ENCODE results near the gene SCFD2.
A peak's percentile ranks its signal among the peaks of the same experiment; 100 is the strongest.

SCFD2 gene

DNA sequence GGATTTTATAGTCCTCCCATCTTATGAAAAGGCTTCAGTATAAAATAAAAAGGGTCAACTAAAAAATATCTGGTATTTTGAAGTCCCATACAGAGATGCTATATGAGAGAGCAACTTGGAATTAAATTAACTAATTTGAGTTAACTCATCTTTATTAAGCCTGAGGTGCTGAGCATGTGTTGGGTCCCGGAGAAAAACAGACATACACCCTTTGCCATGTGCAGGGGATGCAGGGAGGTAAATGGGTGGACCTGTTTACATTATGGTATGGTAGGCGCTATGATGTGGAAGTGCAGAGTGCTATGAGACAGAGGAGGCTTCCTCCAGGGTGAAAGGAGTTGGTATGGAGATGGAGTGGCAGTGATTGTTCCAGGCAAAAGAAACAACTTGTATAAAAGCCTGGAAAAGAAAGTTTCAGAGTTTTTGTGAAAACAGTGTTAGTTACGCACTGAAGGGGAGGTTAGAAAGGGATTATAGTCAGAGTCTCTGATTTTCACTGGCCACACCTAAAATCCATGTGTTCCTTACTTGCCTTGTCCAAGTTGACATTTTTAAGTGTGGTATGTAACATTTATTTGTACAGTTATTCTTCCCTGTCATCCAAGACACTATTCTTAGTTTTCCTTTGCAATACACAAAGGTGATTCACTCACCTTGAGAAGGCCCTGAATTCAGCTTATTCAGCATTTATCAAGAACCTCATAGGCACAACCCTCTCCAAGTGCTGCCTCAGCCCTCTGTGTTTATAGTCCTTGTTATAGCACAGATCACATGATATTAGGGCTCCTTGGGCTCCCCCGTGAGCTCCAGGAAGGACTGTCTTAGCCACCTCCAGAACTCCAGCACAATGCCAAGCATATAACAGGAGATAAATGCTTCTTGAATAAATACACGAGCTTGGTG, 351.7 kb downstream of the SCFD2 start:
- Histone ChIP-seq H3K36me3 (ENCODE audit: insufficient read depth, low read length) (no peaks in the 10 kb centered on the region), H3K4me2 (ENCODE audit: low read length) (no peak overlapping the region), H3K9me3 (replicated peaks; ENCODE audit: low read length) (no peaks in the 10 kb centered on the region), H3K4me3 (ENCODE audit: low read length) (no peak overlapping the region), H3K4me1 (ENCODE audit: control insufficient read depth, insufficient read depth, low read length) (peaks cover 54% of the 10 kb centered on the region), H3K27me3 (ENCODE audit: control insufficient read depth, insufficient read depth, low read length) (no peaks in the 10 kb centered on the region), H3K9ac (ENCODE audit: low read depth, low read length) (no peak overlapping the region)

DNA sequence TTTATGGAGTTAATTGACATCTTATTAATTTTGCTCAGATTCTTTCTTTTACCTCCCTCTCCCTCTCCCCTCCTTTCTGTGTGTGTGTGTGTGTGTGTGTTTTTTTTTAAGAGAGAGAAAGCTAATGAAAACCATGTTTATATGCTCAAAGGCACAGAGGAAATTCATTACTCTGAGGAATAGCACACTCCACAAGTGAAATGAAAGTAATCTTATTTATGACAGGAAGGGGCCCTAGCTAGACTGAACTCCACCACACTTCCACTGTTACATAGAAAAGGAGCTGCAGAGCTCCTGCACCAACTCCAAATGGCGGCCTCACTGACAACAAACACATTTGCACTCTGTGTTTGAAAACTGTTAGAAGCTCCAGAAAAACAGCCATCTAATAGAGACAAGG, 353.1 kb downstream of the SCFD2 start:
- no peaks in the 10 kb centered on the region for H3K9me3 ChIP-seq (replicated peaks; ENCODE audit: low read length)
- peaks cover 54% of the 10 kb centered on the region for H3K4me1 ChIP-seq (ENCODE audit: control insufficient read depth, insufficient read depth, low read length)
- no peaks in the 10 kb centered on the region for H3K27me3 ChIP-seq (ENCODE audit: control insufficient read depth, insufficient read depth, low read length)
- no peak overlapping the region for H3K4me3 ChIP-seq (ENCODE audit: low read length)
- peak overlapping the region; percentile 39 for H3K4me2 ChIP-seq (ENCODE audit: low read length)
- no peaks in the 10 kb centered on the region for H3K36me3 ChIP-seq (ENCODE audit: insufficient read depth, low read length)
- H3K9ac ChIP-seq (ENCODE audit: low read depth, low read length): no peak overlapping the region

DNA sequence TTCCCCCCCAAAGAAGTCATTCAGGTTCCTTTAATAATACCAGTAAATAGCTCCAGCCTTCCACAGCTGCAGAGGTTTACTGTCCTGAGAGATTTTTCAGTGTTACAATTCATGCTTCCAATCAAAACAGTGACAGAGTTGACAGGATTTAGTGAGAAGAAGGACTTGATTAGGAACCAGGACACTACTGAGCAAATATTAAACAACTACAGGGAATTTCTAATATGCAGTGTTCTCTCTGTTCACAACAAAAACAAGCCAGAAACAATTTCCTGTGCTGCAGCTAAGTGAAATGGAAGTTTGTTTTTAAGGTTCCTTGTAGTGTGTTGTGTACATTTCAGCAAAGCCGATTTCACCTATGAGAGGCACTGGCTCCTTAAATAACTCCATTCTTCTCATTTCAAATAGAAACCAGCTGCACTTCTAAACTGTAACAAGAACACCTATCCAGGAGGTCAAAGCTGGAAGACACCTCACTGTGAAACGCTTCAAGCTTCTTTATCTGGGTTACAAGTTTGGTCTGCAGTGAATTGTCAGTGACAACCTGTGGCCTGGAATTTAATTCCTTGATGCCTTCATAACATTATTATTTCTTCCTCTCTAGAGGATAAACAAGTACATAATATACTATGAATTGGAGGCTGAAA, 354.5 kb downstream of the SCFD2 start:
- H3K4me2 ChIP-seq (ENCODE audit: low read length): no peak overlapping the region
- H3K36me3 ChIP-seq (ENCODE audit: insufficient read depth, low read length): no peaks in the 10 kb centered on the region
- no peak overlapping the region for H3K4me3 ChIP-seq (ENCODE audit: low read length)
- no peaks in the 10 kb centered on the region for H3K27me3 ChIP-seq (ENCODE audit: control insufficient read depth, insufficient read depth, low read length)
- H3K9me3 ChIP-seq (replicated peaks; ENCODE audit: low read length): no peaks in the 10 kb centered on the region
- H3K9ac ChIP-seq (ENCODE audit: low read depth, low read length): no peak overlapping the region
- H3K4me1 ChIP-seq (ENCODE audit: control insufficient read depth, insufficient read depth, low read length): peaks cover 52% of the 10 kb centered on the region

DNA sequence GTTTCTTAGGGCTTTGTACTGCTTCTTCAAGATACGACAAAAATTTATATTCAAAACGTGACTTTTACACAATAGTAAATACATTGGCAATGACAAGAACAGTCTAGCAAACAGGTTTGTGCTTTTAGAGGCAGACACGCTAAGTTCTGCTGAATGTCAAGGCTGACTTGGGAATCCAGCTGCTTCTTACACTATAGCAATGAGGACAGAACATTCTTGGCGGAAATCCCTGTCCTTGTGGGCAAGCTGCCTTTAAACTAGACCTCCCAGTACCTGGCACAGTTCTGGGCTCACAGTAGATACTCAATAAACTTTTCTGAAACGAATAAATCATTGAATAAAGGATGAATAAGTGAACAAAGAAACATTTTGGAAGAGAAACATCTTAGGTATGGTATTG, 355.5 kb downstream of the SCFD2 start:
- H3K27me3 ChIP-seq (ENCODE audit: control insufficient read depth, insufficient read depth, low read length): no peaks in the 10 kb centered on the region
- peaks cover 43% of the 10 kb centered on the region for H3K4me1 ChIP-seq (ENCODE audit: control insufficient read depth, insufficient read depth, low read length)
- no peaks in the 10 kb centered on the region for H3K36me3 ChIP-seq (ENCODE audit: insufficient read depth, low read length)

DNA sequence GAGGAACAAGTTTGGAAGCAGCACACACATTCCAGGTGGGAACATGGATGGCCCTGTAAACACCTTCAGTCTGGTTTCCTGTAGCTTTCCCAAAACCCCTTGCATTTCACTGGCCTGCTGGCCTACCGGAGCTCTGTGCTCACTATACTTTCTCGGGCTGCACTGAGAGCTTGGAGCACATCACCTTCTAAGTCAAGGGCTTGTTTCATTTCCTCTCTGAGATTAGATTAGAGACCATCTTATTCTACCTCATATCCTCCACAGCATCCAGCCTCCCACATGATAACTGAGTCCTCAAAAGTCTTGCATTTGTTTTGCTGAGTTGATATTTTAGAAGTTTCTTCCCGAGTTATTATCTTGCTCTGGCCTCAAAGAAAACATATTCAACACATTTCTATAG, 356.0 kb downstream of the SCFD2 start:
- Histone ChIP-seq H3K9ac (ENCODE audit: low read depth, low read length) (no peak overlapping the region), H3K4me1 (ENCODE audit: control insufficient read depth, insufficient read depth, low read length) (peaks cover 38% of the 10 kb centered on the region), H3K36me3 (ENCODE audit: insufficient read depth, low read length) (no peaks in the 10 kb centered on the region), H3K27me3 (ENCODE audit: control insufficient read depth, insufficient read depth, low read length) (no peaks in the 10 kb centered on the region), H3K4me3 (ENCODE audit: low read length) (no peak overlapping the region), H3K9me3 (replicated peaks; ENCODE audit: low read length) (no peaks in the 10 kb centered on the region), H3K4me2 (ENCODE audit: low read length) (no peak overlapping the region)

More for the DNA sequence above, 355.5 kb downstream of the SCFD2 start:
- H3K9ac ChIP-seq (ENCODE audit: low read depth, low read length): no peak overlapping the region
- H3K9me3 ChIP-seq (replicated peaks; ENCODE audit: low read length): no peaks in the 10 kb centered on the region
- no peak overlapping the region for H3K4me3 ChIP-seq (ENCODE audit: low read length)
- no peak overlapping the region for H3K4me2 ChIP-seq (ENCODE audit: low read length)

DNA sequence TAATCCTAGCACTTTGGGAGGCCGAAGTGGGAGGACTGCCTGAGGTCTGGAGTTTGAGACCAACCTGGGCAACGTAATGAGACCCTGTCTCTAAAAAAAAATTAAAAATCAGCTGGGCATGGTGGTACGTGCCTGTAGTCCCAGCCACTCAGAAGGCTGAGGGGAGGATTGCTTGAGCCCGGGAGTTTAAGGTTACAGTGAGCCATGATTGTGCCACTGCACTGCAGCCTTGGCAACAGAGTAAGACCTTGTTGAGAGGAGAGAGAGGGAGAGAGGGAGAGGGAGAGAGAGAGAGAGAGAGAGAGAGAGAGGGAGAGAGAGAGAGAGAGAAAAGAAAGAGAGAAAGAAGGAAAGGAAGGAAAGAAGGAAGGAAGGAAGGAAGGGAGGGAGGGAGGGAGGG, 358.8 kb downstream of the SCFD2 start:
- no peak overlapping the region for H3K4me2 ChIP-seq (ENCODE audit: low read length)
- H3K9me3 ChIP-seq (replicated peaks; ENCODE audit: low read length): no peaks in the 10 kb centered on the region
- no peaks in the 10 kb centered on the region for H3K36me3 ChIP-seq (ENCODE audit: insufficient read depth, low read length)
- H3K27me3 ChIP-seq (ENCODE audit: control insufficient read depth, insufficient read depth, low read length): no peaks in the 10 kb centered on the region
- H3K4me1 ChIP-seq (ENCODE audit: control insufficient read depth, insufficient read depth, low read length): peaks cover 18% of the 10 kb centered on the region
- no peak overlapping the region for H3K9ac ChIP-seq (ENCODE audit: low read depth, low read length)
- H3K4me3 ChIP-seq (ENCODE audit: low read length): no peak overlapping the region

DNA sequence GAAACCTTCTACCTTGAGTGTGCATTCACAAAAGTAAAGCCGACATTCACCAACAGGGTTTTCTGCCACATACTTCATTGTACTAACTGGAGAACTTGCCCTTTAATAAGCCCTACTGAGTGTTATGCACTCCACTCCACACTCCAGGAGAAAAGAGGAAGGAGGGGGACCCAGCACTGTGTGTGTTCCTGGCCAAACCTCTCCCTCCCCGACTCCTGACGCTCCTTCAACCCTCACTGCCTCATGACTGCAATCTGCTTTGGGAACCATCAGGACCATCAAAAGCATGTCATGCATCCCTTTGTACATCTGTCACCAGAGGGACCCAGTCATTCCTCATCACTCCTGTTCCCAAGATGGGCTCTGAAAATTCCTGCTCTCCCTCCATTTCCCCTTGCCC, 360.1 kb downstream of the SCFD2 start:
- H3K9me3 ChIP-seq (replicated peaks; ENCODE audit: low read length): no peaks in the 10 kb centered on the region
- H3K4me2 ChIP-seq (ENCODE audit: low read length): no peak overlapping the region
- no peak overlapping the region for H3K4me3 ChIP-seq (ENCODE audit: low read length)
- no peak overlapping the region for H3K9ac ChIP-seq (ENCODE audit: low read depth, low read length)
- H3K27me3 ChIP-seq (ENCODE audit: control insufficient read depth, insufficient read depth, low read length): no peaks in the 10 kb centered on the region
- H3K36me3 ChIP-seq (ENCODE audit: insufficient read depth, low read length): no peaks in the 10 kb centered on the region
- H3K4me1 ChIP-seq (ENCODE audit: control insufficient read depth, insufficient read depth, low read length): peaks cover 8% of the 10 kb centered on the region

DNA sequence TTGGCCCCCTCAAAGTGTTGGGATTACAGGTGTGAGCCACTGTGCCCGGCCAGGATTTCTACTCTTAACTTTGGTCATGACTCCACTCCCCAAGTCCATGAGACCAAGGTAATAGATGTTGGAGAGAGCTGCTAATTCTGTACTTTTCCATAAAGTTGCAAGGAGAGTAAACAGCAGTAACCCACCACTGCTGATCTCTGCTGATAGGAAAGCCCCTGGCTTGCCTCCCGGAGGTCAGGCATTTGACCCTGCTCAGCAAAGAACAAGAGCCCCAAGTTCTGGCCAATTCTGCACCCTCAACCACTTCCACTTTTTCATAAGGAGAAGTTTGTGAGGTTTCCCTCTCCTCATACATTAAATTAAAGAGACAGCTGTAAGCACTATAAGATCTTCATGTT, 360.7 kb downstream of the SCFD2 start:
- H3K9me3 ChIP-seq (replicated peaks; ENCODE audit: low read length): no peaks in the 10 kb centered on the region
- H3K36me3 ChIP-seq (ENCODE audit: insufficient read depth, low read length): no peaks in the 10 kb centered on the region
- H3K9ac ChIP-seq (ENCODE audit: low read depth, low read length): no peak overlapping the region
- peaks cover 4% of the 10 kb centered on the region for H3K4me1 ChIP-seq (ENCODE audit: control insufficient read depth, insufficient read depth, low read length)
- no peak overlapping the region for H3K4me2 ChIP-seq (ENCODE audit: low read length)
- no peak overlapping the region for H3K4me3 ChIP-seq (ENCODE audit: low read length)
- no peaks in the 10 kb centered on the region for H3K27me3 ChIP-seq (ENCODE audit: control insufficient read depth, insufficient read depth, low read length)

DNA sequence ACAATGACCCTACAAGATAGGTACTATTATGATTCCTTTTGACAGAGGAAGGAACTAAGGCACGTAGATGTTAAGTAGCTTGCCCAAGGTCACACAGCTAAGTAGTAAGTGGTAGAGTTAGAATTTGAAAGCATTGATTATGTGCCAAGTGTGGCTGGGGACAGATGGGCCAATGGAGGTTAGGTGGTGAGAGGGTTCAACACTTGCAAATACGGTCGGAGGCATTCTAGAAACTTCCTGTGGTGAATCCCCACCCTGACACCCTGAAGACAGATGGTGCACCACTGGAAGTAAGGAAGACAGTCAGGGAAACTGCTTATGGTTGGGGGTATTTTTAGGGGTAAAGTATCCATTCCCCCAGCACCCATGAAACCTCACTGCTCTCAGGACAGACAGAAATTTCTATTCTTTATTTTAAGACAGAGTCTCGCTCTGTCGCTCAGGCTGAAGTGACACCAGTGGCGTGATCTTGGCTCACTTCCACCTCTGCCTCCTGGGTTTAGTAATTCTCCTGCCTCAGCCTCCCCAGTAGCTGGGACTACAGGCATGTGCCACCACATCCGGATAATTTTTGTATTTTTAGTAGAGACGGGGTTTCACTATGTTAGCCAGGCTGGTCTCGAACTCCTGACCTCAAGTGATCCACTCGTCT, 361.2 kb downstream of the SCFD2 start:
- H3K9ac ChIP-seq (ENCODE audit: low read depth, low read length): no peak overlapping the region
- no peak overlapping the region for H3K4me2 ChIP-seq (ENCODE audit: low read length)
- no peaks in the 10 kb centered on the region for H3K36me3 ChIP-seq (ENCODE audit: insufficient read depth, low read length)
- H3K27me3 ChIP-seq (ENCODE audit: control insufficient read depth, insufficient read depth, low read length): no peaks in the 10 kb centered on the region
- no peaks in the 10 kb centered on the region for H3K4me1 ChIP-seq (ENCODE audit: control insufficient read depth, insufficient read depth, low read length)
- no peak overlapping the region for H3K4me3 ChIP-seq (ENCODE audit: low read length)
- no peaks in the 10 kb centered on the region for H3K9me3 ChIP-seq (replicated peaks; ENCODE audit: low read length)

DNA sequence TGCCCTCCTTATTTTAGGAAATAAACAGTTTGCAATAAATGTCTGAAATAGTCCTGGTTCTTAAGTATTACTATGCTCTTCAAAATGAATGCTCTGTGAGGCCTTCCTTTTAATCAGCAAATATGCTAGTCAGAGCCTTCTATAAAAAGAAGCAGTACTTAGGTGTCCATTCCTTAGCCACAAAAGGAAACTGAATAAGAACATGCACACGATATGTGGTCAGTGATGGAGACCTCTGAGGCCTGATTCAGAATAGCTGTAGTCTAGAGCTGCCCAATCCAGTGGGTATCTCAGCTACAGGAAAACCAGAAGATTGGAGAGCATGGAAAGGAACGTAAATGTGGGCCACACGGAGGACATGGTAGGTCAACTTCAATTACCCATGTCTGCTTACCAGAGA, 361.9 kb downstream of the SCFD2 start:
- H3K4me2 ChIP-seq (ENCODE audit: low read length): no peak overlapping the region
- no peak overlapping the region for H3K9ac ChIP-seq (ENCODE audit: low read depth, low read length)
- no peaks in the 10 kb centered on the region for H3K4me1 ChIP-seq (ENCODE audit: control insufficient read depth, insufficient read depth, low read length)
- no peaks in the 10 kb centered on the region for H3K27me3 ChIP-seq (ENCODE audit: control insufficient read depth, insufficient read depth, low read length)
- H3K36me3 ChIP-seq (ENCODE audit: insufficient read depth, low read length): no peaks in the 10 kb centered on the region
- no peaks in the 10 kb centered on the region for H3K9me3 ChIP-seq (replicated peaks; ENCODE audit: low read length)
- H3K4me3 ChIP-seq (ENCODE audit: low read length): no peak overlapping the region

DNA sequence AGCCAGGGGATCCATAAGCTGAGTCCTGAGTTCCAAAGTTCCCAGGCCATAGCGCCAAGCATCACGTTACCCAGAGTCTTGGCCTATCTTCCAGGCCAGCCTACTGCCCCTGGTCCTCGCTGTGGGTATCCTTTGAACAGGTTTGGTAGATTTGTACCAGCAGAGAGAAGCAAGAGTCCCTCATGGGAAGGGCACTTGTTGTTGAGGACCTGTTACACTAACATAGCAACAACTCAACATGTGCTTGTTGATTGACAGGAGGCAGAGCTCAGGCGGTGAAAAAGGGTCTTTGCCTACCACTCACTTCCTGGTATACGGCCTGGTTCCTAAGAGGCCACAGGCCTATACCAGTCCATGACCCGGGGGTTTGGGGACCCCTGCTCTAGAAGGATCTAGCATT, 365.3 kb downstream of the SCFD2 start:
- Histone ChIP-seq H3K9me3 (replicated peaks; ENCODE audit: low read length) (no peaks in the 10 kb centered on the region), H3K27me3 (ENCODE audit: control insufficient read depth, insufficient read depth, low read length) (no peaks in the 10 kb centered on the region), H3K4me1 (ENCODE audit: control insufficient read depth, insufficient read depth, low read length) (peaks cover 17% of the 10 kb centered on the region), H3K36me3 (ENCODE audit: insufficient read depth, low read length) (no peaks in the 10 kb centered on the region), H3K4me3 (ENCODE audit: low read length) (no peak overlapping the region), H3K4me2 (ENCODE audit: low read length) (no peak overlapping the region), H3K9ac (ENCODE audit: low read depth, low read length) (no peak overlapping the region)
